Anterior cingulate cortex (tissue), 58 donors: ENCODE measurements around the gene SUMO4.

ENCODE experiments used
- DNase-seq, 58 donors: peaks; one replicate each; lab custom pipeline; 2025; lab: John Stamatoyannopoulos, UW

Gene SUMO4

GRCh38 chr6:149400050-149400449, at the start of gene SUMO4:
SUMO4 (plus strand) TSS chr6:149400262; CDS start chr6:149400392, 130 bp downstream.
- DNase-seq, result no peak

DNA sequence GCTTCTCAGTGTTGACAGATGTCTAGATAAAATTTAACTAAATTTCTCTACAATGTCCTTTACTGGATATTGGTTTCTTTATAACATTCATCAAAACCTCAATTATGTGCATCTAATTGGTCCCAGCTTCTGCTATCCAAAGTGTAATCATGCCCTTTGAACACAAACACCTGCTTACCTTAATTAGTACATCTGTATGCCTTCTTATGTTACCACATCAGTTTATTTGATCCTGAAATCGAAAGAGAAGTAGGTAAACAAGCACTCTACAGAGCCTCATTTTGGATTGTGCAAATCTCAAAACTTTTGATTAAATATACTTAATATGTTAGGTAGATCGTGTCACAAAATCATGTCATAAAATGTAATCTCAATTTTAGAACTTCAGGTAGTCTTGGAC, 46.1 kb upstream of the SUMO4 start:
- DNase-seq, result no peak

GRCh38 chr6:149356081-149356750, 43.8 kb upstream of the SUMO4 start:
- DNase-seq, result no peak

DNA sequence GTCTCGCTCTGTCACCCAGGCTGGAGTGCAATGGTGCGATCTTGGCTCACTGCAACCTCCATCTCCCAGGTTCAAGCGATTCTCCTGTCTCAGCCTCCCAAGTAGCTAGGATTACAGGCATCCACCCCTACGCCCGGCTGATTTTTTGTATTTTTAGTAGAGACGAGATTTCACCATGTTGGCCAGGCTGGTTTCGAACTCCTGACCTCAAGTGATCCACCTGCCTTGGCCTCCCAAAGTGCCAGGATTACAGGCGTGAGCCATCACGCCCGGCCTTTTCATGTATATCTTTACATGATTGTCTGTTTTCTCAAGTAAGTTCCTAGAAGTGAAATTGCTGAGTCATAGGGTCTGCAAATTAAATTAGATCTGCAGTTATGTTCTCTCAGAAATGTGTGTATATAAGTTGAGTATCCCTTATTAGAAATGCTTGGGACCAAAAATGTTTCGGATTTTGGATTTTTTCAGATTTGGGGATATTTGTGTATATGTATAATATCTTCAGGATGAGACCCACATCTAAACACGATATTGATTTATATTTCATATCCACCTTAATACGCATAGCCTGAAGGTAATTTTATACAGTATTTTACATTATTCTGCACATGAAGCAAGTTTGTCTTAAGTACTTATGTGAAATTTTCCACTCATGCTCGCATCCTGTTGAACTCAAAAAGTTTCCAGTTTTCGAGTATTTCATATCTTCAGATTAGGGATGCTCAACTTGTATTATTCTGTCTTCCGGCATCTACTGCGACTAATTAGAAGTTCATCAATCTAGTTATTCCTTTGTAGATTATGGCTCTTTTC, 42.1 kb upstream of the SUMO4 start:
- DNase-seq, result no peak

DNA sequence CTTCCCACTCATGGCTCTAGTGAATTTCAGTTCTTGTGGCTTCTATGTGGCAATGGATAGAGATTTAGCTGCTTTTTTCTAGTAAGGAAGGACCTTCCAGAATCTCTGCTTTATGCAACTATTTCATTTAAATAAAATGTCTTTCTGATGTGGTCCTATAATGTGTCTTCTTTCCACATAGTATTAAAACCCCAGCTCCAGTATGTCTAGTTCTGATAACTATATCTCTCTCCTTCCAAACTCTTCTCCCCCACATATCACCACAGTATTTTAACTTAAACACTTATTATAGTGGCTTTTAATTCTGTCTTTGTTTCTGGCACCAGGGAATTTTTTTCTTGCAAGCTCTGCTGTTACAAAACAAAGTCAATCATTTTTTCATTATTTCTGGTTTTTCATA, 40.6 kb upstream of the SUMO4 start:
- DNase-seq, result no peak

GRCh38 chr6:149360536-149360935, 39.5 kb upstream of the SUMO4 start:
- DNase-seq, result no peak

DNA sequence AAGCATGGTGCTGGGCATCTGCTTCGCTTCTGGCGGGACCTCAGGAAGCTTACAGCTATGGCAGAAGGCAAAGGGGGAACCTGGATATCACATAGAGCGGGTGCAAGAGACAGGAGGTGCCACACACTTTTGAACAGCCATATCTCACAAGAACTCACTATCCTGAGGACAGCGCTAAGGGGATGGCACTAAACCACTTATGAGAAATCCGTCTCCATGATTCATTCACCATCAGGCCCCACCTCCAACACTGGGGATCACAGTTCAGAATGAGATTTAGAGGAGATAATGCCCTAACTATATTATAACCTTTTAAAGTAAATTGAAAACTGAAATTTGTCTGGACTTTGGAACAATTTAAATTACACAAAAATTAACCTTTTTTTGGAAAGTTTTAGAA, 37.8 kb upstream of the SUMO4 start:
- DNase-seq, result no peak

- no peak for DNase-seq
Observed at GRCh38 chr6:149363154-149363553, 36.9 kb upstream of the SUMO4 start.

GRCh38 chr6:149364557-149364956, 35.5 kb upstream of the SUMO4 start:
- DNase-seq, result no peak

GRCh38 chr6:149365197-149365596, 34.9 kb upstream of the SUMO4 start:
- DNase-seq, result no peak

DNA sequence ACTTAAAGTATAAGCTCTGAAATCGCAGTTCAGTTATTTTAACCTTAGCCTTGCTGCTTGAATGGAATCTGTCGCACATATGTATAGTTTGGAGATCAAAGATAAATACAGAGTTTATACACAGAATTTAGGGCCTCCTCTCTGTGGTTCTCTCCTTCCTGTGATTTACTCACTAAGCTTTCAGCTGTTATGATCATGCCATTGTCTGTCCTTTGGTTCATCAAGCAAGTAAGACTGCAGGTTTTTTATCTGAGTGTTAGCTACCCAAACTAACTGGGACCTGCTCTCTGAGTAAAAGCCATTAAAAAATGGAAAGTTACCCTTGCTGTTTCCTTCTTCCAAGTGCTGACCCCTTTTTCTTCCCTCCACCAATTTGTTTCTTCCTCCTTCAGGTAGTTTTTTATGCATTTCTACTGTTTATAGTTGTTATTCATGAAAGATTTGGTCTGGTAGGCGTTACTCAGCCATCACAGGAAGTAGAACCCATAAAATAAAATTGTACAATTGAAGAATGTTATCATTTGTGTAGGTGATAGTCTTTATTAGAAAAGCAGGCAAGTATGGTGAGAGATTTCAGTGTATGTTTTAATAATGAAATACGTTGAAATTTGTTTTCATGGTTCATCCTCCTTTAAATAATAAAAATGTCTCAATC, 33.7 kb upstream of the SUMO4 start:
- DNase-seq, result no peak

DNA sequence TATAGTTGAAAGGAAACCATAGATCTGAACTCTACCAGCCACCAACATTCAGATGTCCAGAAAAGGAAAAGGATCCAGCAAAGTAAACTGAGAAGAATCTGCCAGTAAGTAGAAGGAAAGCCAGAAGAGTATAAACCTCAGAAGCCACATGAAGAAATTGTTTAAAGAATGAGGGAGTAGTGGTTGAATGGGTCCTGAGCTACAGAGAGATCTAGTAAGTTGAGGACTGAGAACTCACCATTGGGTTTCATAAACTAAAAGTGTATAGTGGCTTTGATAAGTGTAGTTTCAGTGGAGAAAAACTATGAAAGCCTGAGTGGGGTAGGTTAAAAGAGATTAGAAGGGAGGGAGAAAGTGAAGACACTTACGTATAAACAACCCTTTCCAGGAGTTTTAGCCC, 32.0 kb upstream of the SUMO4 start:
- DNase-seq, result no peak

- no peak for DNase-seq
Observed at GRCh38 chr6:149371154-149371553, 28.9 kb upstream of the SUMO4 start.

GRCh38 chr6:149372062-149372461, 28.0 kb upstream of the SUMO4 start:
- DNase-seq, result no peak

GRCh38 chr6:149373511-149373910, 26.6 kb upstream of the SUMO4 start:
- no peak for DNase-seq

GRCh38 chr6:149379977-149380376, 20.1 kb upstream of the SUMO4 start:
- no peak for DNase-seq

- no peak for DNase-seq
Observed at GRCh38 chr6:149380523-149380922, 19.5 kb upstream of the SUMO4 start.

- DNase-seq, result no peak
Observed at GRCh38 chr6:149383371-149383770, 16.7 kb upstream of the SUMO4 start.

GRCh38 chr6:149384464-149384863, 15.6 kb upstream of the SUMO4 start:
- no peak for DNase-seq

GRCh38 chr6:149385998-149386646, 13.9 kb upstream of the SUMO4 start:
- DNase-seq, result no peak
